GM21825 (cell line): Measurements from ENCODE around the gene ABI3BP.

Source experiments
- ATAC-seq: cut with Tn5 transposase; IDR thresholded peaks from one replicate; pipeline ENCODE4 v1.9.1; 2021; ENCODE audit warnings: mild to moderate bottlenecking, moderate library complexity; ENCODE audit not compliant: unreplicated experiment

Gene ABI3BP

DNA sequence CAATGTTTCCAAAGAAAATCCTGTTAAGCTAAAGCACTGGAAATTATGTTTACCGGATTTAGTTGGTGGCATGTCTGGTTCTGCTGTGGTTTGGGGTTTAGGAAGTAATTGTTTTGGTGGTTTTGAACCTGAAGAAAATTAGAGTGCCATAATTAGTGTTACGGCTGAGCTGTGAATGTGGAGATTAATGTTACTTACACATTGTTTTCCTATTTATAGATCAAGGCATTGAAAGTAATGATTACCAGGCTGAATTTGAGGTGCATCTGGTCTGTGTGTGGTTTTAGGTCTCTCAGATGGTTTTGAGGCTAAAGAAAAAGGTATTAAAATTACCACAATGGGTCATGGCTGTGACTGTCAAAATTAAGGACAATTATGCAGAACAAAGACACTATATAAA is 155.1 kb downstream of the ABI3BP start:
- no peak for ATAC-seq

- ATAC-seq = no peak
These were observed 156.6 kb downstream of the ABI3BP start for GRCh38 chr3:100836661-100837060.

- no peak for ATAC-seq
These were observed 158.9 kb downstream of the ABI3BP start for GRCh38 chr3:100834332-100834731.

DNA sequence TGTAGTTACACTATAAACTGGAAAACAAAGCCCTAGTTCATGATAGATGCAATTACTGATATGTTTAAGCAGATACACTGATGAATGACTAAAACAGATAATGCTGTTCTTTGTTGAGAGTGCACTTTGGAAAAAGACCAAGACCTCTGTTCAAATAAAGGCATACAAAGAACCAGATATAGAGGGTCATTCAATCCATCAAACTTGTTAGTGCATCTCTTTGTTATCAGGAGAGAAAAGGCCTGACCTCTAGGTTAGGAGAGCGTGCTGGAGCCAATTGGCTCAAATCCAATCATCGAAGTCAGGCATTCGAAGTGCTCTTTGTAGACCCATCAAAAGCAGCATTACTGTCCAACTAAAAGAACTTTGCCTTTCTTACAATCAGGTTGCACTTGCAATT is 159.7 kb downstream of the ABI3BP start:
- no peak for ATAC-seq

DNA sequence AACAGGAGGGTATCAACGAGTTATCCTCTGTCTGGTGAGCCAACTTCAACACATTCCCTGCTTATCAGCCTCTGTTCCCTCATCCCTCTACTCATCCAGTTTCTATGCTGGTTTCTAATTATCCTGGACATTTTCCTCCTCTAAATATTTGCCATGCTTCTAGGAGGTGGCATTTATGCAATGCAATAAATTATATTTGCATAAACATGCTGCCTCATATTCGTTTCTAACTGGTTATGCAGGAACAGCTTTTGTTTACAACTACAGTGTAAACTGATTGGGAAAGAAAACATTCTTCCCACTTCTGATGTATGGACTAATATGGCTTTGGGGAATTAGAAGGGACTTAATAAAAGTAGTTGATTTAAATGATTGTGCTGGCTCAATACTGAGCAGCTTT is 161.6 kb downstream of the ABI3BP start:
- no peak for ATAC-seq

DNA sequence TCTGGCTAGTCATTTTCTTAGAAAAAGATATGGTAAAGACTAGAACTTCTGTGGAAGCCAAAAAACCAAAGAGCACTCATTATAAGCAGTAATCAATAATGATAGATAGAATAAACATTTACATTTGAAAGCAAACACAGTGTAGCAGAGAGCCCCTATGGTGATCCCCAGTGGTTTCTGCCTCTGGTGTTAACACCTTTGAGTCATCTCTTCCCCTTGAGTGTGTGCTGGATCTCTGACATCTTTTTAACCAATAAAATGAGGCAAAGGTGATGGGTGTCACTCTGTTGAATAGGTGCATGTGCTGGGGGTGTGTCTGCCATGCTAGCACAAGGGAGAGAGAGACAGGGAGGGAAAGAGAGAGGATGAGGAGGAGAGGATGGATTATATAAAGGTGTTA is 162.3 kb downstream of the ABI3BP start:
- ATAC-seq = no peak

- no peak for ATAC-seq
These were observed 167.6 kb downstream of the ABI3BP start for GRCh38 chr3:100825574-100825973.

- ATAC-seq = no peak
These were observed 177.6 kb downstream of the ABI3BP start for GRCh38 chr3:100815583-100815982.

DNA sequence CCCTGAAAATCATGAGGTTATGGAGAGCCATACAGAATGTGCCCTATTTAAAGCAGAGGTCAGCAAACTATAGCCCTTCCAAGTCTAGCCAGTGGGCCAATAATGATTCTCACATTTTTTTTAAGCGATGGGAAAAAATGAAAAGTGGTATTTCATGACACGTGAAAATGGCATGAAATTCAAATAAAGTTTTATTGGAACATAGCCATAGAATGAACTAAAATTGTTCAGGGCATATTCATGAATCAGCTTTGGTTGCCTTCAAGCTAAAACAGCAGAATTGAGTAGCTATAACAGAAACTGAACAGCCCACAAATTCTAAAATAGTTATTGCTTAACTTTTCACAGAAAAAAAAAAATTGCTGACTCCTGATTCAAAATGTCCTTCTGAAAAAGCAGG is 179.4 kb downstream of the ABI3BP start:
- no peak for ATAC-seq

GRCh38 chr3:100811779-100812507 is 181.3 kb downstream of the ABI3BP start:
- no peak for ATAC-seq

DNA sequence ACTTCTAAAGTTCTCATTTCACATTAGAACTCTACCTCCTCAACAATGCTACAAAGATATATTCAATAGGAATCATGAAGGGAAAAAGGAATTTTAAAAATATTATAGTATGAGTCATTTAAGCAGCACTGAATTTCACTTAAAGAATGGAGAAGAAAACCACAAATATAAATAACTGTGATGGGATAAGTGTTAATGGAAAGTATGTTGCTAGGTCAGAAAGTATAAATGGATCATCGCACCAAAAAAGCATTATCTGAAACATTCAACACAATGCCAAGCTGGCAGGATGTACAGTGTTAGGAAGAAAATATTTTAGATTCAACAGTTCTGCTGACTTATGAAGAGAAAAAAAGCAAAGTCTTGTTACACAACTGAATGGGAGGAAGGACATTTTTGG is 182.6 kb downstream of the ABI3BP start:
- ATAC-seq = no peak

GRCh38 chr3:100804631-100805030 is 188.6 kb downstream of the ABI3BP start:
- ATAC-seq = no peak

DNA sequence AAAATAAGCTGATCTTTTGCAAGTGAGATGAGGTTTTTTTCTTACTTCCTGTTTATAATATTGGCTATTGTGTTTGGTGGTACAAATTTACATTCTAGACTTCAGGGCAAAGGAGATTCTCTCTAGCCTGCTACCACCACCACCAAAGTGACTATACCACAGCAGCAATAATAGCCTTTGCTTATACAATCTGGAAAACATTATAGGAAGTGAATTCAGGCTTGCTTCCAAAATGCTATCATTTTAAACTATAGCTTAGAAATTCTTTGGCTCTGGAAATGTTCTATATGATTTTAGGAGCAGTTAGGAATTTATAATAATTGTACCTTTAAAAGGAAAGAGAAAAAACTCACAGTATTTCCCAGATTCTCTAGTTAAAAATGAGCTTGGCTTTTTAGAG is 189.5 kb downstream of the ABI3BP start:
- no peak for ATAC-seq

- ATAC-seq = no peak
These were observed 191.1 kb downstream of the ABI3BP start for GRCh38 chr3:100802126-100802525.

DNA sequence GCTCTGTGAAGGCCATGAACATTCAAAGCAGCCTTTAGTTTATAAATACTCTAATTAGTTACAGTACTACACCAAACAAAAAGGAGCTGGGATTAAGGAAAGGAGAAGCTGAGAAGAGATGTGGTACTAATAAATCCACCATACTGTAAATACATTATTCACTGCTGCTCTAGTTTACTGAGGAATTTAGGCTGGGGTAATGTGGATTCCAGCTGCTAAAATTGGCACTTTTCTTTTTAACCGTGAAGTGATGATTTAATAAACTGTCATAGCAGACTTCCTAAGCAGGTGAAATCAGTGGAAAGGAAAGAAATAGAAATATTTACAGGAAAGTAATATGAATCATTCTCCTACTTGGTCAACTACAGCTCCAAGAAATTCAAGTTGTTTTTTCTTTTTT is 195.2 kb downstream of the ABI3BP start:
- no peak for ATAC-seq

DNA sequence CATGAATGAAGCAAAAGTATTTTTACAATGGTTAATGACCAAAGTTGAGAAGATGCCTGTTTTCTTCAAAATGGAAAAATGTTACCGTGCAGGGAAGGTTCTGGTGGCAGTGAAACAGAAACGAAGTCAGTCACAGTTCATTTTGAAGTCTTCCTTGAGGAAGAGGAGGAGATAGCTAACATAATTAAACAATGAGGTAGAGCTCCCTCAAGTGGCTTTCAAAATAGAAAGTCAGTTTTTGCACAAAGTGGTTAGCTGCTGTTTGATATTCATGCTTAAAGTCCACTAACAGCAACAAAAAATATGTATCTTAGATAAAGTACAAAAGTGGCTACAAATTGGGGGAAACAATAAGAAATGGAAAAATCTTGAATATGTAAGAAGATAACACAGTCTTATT is 196.7 kb downstream of the ABI3BP start:
- no peak for ATAC-seq

GRCh38 chr3:100789579-100789978 is 203.6 kb downstream of the ABI3BP start:
- no peak for ATAC-seq

DNA sequence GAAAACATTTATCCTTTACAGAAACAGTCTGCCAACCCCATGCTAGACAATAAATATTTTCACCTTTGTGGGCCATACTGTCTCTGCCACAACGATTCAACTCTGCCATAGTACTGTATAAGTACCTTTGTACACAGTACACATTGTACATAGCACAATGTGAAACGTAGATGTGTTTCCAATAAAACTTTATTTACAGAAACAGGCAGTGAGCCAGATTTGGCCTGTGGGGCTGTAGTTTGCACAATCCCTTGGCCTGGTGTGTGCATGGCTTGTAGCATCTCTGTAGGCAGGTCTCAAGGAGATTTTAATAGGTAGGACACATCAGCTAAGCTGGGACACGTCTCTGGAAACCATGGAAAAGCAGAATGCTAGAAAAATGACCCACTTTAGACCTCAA is 209.6 kb downstream of the ABI3BP start:
- ATAC-seq = no peak

DNA sequence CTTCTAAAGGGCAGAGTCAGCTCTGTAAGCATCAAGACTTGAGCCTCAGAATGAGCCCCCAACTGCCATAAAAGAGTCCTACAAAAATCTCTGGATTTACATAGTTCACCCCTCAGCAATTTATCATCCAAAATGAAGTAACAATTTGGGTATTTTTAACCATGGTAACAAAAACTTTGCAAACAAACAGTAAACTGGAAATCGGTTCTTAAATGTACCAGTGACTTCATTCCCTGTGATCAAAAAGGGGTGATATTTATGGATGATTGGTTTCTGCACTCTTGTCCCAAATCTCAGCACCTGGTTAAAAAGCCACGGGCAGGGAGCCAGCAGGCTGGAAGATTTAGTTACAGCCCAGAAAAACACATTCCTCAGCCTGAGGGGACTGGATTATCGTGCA is 210.3 kb downstream of the ABI3BP start:
- no peak for ATAC-seq

DNA sequence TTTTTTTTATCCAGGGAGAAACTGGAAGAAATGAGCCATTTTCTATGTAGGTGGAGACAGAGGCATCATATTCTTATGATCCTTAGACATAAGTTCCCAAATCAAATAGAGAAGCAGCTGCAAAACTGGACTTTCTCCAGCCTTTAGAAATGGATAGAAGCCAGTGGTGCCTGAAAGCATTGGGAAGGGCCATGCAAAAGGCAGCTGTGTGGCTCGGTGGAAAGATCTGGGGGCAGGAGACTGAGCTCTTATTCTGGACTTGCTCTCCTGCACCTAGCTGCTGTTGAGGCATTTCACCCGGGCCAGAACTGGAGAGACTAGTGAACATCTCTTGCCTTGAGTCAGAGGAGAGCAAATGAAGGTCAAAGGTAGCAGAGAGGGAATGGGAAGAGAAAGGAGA is 210.9 kb downstream of the ABI3BP start:
- ATAC-seq = no peak

- no peak for ATAC-seq
These were observed 211.9 kb downstream of the ABI3BP start for GRCh38 chr3:100781301-100781700.

- ATAC-seq = no peak
These were observed 213.1 kb downstream of the ABI3BP start for GRCh38 chr3:100780071-100780622.

DNA sequence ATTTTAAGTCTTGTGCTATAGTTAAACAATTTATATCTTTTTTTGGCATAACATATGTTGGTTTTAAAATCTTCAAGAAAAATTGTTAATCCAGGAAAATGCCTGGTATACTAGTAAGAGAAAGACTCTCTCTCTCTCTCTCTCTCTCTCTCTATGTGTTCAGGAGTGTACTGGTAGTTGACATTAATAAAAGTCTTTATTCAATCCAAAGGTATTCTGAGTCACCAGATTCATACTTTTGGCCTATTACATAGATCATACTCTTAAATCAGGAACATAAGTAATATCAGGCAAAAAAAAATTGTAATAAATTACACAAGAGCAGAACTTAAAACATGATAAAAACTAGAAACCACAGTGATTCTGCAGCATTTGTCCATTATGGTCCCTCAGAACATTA is 213.7 kb downstream of the ABI3BP start:
- ATAC-seq = no peak
